ENCODE measurements around the gene MYCN.
A peak's percentile ranks its signal among the peaks of the same experiment; 100 is the strongest.

MYCN gene

DNA sequence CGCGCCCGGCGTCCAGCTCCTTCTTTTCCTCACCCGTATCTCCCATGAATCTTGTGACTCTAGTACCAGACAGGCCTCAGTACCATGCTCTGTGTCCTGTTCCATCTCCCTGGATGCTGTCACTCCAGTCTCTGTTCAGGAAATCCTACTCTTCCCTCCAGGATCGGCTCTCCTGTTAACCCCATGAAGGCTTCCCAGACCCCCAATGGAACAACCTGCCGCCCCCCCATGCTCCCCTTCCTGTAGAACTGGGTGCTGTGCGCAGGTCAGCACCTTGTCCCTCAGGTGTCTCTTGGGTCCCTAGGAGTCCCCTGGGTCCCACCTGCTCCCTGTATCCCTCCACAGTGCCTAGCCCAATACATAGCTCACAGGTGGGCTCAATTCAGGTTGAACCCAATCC is 41.3 kb downstream of the MYCN start:
- no peak for DNase-seq

DNA sequence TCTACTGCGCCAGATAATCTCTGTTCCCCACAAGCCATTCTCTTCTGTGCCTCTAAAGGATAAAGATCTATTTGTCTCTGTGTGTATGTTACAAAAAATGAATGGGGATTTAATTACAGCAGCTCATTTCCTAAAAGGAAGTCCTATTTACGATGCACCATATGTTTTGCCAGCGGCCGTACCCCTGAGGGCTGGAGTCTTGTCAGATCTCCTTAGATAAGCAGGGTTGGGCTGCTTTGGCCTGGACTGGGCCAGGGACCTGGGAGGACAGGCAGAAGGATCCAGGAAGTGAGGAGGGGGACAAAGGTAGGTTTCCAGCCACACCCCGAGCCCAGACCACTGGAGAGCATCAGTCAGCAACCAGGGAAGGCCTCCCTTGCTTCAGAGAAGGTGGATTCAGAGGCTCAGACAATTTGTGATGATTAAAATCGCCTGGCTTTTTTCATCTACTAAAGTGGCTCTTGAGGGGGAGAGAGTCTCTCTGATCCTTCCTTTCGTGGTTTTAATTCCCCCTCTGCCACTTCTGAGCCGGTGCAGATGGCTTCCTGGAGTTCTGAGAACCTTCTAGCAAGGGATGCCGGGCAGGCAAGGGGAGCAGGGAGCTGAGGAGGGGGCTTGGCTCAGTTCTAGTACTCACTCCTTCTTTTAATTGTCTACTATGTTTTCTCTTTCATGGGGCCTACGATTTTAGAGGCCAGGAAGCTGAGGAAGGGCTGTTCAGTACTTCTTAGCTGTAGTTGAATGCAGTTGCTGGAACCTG is 42.1 kb downstream of the MYCN start:
- no peak for DNase-seq

DNA sequence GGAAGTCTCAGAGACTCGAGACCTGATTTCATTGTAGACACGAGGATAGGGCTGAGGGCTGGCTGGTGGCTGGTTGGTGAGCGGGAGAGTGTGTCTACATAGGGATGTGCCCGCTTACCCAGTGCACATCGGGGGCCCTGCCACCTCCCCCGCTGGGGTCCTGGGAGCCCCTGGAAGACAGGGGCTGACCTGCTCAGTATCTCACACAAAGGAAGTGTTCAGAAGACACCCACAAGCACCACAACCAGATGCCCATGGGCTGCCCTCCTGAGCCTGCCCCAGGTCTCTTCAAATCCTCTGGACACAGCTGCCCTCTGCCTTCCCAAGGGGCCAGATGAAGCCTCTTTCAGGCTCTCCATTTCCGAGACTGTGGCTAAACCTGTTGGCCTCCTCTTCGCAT is 43.1 kb downstream of the MYCN start:
- no peak for DNase-seq

DNA sequence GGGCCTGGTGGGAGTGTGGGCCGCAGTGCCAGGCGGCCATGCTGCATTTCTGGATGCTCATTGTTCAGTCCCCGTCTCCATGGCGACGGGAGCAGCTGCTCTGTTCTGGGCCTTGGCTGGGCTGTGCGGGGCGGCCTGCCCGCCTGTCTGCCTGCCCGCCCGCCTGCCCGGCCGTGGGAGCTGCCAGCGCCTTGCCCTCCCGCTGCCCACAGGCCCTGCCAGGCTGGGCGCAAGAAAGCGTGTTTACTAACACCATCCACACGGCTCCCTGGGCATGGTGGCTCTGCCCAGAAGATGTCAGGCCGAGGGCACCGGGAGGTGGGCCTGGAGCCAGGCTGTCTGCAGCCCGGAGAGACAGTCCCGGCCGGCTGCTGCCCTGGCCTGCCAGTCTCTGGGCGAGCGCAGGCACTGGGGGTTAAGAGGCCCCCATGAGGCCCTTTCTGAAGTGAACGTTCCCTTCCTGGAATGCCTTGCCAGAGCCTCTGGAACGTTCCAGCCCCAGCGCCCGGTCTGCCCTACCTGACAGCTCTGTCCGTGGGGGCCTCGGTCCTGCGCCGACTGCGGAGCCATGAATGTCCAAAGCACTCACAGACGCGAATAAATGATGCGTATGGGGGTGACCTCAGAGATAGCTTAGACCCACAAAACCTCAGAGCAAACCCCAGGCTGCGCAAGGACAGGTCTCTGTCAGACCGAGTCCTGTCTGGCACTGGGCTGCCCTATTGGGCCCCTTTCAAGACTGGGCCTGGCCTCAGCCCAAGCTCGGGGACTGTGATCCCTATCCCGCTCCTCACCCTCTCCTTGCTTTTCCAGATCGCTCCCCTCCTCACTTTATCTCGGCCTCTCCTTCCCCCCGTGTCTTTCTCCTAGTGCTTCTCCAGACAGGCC is 44.3 kb downstream of the MYCN start:
- peak; percentile 1 for DNase-seq

DNA sequence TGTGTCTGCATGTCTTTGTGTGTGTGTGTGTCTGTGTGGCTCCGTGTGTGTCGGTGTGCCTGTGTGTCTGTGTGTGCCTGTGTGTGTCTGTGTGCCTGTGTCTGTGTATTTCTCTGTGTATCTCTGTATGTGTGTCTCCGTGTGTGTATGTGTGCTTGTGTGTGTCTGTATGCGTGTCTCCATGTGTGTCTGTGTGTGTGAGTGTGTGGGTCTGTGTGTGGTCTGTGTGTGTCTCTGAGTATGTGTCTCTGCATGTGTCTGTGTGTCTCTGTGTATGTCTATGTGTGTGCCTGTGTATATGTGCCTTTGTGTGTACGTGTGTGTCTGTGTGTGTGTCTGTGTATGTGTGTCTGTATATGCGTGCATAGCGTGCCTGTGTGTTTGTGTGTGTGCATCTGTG is 45.2 kb downstream of the MYCN start:
- DNase-seq: no peak

DNA sequence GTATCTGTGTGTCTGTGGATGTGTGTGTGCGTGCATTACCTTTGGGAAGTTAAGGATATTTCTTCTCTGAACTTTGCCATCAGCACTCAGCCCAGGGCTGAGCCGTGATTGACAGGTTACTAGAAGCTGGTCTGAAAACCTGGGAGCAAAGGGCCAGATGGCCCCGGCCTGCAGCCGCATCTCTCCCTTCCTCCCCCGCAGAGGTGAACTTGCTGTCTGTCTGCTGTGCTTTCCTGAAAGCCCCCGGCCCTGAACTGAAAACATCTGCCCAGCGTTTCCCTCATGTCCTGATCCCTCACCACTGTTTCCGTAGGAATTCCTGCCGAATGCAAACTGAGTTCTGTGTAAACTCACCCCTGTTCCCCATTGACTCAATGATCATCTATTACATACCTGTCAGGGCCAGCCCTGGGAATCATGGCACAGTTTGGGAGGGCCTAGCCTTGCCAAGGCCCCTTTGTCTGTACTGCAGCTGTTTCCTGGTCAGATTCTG is 45.8 kb downstream of the MYCN start:
- no peak for DNase-seq

DNA sequence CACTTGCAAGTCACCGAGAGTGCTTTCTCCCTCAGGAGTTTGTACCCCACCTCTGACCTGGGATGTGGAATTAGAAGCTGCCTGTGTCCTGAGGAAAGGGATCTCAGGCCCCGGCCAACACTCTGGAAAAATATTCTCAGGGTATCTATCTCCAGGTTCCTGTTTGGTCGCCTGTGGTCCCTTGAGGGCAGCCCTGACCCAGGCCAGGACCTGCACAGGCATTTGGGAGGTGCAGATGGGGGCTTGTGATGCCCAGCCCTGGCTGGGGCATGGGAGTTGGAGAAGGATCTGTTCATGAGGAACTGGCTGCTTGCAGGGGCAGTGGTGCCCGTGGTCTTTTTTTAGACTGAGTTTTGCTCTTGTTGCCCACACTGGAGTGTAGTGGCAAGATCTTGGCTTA is 46.3 kb downstream of the MYCN start:
- no peak for DNase-seq

DNA sequence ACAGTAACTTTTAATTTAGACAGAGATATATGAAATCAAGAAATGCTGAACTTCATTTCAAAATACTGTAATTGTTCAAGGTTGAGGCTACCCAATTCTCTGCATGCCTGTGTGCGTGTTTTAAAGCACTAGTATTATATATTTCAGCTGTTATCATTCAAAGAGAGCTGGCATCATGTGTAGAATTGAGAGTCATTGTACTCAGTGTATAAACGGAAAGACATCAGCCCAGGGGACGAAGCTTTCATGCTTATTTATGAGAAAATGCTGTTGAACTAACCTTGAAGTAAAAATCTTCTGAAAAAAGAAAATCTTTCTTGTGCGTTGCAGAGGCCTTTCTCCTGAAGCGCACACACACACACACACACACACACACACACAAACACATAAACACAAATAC is 48.4 kb downstream of the MYCN start:
- no peak for DNase-seq

DNA sequence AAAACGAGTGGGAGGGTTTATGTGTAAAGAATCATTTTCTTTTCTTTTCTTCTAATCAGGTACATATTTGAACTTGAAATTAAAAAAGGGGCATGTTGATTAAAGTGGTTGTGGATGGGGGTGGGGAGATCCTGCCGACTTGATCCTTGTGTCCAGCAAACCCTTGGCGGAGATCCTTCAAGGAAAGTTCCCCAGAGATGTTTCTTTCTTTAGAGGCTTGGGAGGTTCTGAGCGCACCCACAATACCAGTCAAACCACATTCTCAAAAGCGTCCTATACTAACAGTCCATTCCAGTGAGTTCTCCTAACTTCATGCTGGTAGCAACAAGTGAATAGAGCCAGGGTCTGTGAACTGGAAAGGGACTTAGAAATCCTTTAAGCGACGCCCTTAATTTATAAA is 49.2 kb downstream of the MYCN start:
- no peak for DNase-seq

DNA sequence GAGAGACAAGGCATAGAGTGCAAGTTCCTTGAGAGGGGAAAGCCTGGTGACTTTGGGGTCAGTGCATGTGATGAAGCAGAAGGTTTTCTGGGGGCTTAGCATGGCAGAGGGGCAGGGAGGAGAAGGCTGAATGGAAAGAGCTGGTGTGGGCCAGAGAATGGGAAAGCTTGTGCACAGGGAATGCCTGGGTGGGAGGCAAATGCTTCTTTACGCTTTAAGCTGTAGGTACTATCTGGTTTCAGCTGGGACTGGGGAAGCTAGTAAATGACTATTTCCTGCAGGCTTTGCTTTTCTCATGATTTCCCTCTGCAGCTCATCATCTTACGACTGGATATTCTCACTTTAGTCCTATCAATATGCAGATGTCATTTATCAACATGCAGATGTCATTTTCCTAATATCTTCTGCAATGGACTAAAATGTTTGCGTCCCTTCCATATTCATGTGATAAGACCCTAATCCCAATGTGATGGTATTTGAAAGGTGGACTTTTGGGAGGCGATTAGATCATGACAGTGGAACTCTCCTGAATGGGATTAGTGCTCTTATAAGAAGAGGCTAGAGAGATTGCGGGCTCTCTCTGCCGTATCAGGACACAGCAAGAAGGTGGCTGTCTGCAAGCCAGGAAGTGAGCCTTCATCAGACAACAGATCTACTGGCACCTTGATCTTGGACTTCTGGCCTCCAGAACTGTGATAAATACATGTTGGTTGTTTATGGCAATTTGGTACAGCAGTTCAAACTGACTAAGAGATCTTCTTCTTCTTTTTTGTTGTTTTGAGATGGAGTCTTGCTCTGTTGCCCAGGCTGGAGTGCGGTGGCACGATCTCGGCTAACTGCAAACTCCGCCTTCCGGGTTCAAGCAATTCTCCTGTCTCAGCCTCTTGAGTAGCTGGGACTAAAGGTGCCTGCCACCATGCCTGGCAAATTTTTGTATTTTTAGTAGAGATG is 50.1 kb downstream of the MYCN start:
- DNase-seq: no peak

DNA sequence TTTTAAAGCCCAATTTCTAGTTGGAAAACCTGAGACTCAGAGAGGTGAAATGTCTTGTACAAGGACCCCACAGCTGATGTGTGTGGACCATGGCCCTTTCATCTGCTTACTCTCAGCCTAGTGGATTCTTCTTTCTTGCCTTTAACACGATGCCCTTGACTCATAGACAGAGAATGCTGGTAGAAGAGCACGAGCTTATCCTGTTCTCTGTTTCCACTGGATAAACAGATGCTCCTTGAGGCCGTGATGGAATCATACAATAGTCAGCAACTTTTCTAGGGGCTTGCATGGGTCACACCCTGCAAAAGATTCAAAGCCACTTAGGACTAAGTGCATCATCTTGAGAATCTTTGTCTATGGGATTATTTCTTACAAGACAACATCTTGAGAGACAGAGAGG is 50.9 kb downstream of the MYCN start:
- no peak for DNase-seq

DNA sequence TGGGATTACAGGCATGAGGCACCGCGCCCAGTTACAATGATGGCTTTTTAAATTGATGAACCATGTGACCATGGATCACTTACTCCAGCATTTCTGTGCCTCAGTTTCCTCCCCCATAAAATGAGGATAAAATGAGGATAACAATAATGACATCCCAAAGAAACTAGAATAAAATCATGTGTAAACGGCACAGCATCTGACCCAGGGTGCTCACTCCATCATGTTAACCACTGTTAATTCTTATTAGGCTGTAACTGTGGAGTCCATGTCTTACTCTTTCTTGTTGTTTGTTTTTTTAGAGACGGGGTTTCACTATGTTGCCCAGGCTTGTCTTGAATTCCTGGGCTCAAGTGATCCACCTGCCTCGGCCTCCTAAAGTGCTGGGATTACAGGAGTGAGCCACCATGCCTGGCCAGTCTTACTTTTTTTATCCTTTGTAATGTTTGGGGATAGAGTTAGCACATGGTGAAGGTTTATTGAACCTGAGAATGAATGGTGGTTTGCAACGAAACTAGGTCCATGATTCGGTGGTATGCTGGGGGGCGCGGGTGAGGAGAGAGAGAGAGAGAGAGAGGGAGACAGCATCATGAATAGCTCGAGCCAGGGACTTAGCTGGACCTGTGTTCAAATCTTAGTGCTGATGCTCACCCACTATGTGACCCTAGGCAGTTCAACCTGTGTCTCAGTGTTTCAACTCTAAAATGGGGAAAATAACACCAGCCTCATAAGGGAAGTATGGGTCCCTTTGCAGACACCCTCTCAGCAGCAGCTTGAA is 52.3 kb downstream of the MYCN start:
- no peak for DNase-seq

DNA sequence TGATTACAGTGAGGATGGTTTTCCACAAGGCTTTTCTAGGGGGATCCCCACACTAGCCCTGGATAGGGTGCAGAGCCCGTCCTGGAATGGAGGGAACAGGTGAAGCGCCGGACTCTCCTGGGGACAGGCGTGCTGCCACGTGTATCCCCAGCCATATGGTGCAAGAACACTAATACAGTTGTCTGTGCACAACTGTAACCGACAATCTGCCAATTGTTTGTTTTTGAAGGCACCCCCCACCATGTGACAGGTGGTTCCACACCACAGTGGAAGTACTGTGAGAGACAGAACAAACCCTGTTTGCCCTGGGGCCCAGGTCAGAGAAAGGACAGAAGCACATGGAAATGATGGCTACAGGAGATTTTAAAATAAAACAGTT is 52.9 kb downstream of the MYCN start:
- DNase-seq: no peak

DNA sequence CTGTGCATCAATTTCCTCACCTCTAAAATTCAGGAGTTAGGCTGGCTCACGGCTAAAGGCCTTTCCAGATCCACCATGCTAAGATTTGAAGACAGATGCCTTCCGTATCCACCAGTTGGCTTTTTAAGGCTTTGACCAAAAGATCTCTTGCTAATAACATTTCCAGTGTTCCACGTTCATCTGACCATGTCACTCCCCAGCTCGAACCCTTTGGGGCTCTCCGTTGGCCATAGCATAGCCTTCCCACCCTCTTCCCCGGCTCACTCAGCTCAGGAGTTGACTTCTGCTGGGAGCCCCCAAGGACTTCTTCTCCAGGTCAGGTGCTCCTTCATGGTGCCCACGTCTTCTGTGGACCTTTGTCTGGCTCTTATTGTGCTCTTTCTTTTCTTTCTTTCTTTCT is 53.3 kb downstream of the MYCN start:
- DNase-seq: no peak

DNA sequence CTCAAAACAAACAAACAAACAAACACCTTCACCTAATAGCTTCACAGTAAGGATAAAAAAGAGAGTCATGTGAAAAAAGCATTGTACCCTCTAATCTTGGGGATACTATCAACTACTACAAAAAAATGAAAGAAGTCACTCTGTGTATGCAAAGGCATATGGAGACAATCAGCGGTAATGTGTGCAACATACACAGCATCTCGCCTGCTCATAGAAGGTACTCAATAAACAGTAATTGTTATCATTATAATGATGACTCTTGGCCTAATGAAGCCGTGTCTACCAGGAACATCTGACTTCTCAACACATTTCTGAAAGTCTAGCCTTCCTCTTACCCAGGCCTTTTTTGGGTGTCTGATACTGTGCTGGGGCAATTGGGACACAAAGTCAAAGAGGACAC is 55.3 kb downstream of the MYCN start:
- DNase-seq: no peak
